GM19328 (cell line): ENCODE measurements around the gene PAF1.

ENCODE experiments used
- ATAC-seq: cut with Tn5 transposase; IDR thresholded peaks from one replicate; pipeline ENCODE4 v1.9.1; 2021; ENCODE audit warnings: mild to moderate bottlenecking, moderate library complexity; ENCODE audit not compliant: unreplicated experiment

The PAF1 gene

GRCh38 chr19:39417463-39418181 lies 26.7 kb upstream of the PAF1 start:
- ATAC-seq: no peak

- no peak for ATAC-seq
Measured at GRCh38 chr19:39416152-39417120, 25.5 kb upstream of the PAF1 start.

GRCh38 chr19:39415111-39416046 lies 24.5 kb upstream of the PAF1 start:
- no peak for ATAC-seq

GRCh38 chr19:39413911-39414608 lies 23.2 kb upstream of the PAF1 start:
- ATAC-seq: no peak

GRCh38 chr19:39413272-39413910 lies 22.5 kb upstream of the PAF1 start:
- no peak for ATAC-seq

- ATAC-seq: no peak
Measured at GRCh38 chr19:39412867-39413271, 22.0 kb upstream of the PAF1 start.

GRCh38 chr19:39412100-39412866 lies 21.4 kb upstream of the PAF1 start, which contains the start of gene PLEKHG2:
Gene PLEKHG2, plus strand, starts transcription at chr19:39412669. Its CDS starts 1,418 bp downstream, at chr19:39414087.
- ATAC-seq: peak; percentile 47

- peak; percentile 17 for ATAC-seq
Measured at GRCh38 chr19:39411832-39412099, 20.9 kb upstream of the PAF1 start.

GRCh38 chr19:39411081-39411831 lies 20.4 kb upstream of the PAF1 start:
- no peak for ATAC-seq

- ATAC-seq: no peak
Measured at GRCh38 chr19:39410831-39411080, 19.9 kb upstream of the PAF1 start.

GRCh38 chr19:39410017-39410830 lies 19.3 kb upstream of the PAF1 start:
- no peak for ATAC-seq

GRCh38 chr19:39409208-39410016 lies 18.5 kb upstream of the PAF1 start:
- no peak for ATAC-seq

- no peak for ATAC-seq
Measured at GRCh38 chr19:39408392-39409207, 17.7 kb upstream of the PAF1 start.

- ATAC-seq: no peak
Measured at GRCh38 chr19:39407660-39408391, 16.9 kb upstream of the PAF1 start.

GRCh38 chr19:39407410-39407659 lies 16.4 kb upstream of the PAF1 start:
- no peak for ATAC-seq
